GM21367 (cell line): ENCODE results near the gene BEND5.

Source experiments
- ATAC-seq: cut with Tn5 transposase; IDR thresholded peaks from one replicate; pipeline ENCODE4 v1.9.1; 2021; ENCODE audit not compliant: unreplicated experiment

The BEND5 gene, protein sequence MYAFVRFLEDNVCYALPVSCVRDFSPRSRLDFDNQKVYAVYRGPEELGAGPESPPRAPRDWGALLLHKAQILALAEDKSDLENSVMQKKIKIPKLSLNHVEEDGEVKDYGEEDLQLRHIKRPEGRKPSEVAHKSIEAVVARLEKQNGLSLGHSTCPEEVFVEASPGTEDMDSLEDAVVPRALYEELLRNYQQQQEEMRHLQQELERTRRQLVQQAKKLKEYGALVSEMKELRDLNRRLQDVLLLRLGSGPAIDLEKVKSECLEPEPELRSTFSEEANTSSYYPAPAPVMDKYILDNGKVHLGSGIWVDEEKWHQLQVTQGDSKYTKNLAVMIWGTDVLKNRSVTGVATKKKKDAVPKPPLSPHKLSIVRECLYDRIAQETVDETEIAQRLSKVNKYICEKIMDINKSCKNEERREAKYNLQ

DNA sequence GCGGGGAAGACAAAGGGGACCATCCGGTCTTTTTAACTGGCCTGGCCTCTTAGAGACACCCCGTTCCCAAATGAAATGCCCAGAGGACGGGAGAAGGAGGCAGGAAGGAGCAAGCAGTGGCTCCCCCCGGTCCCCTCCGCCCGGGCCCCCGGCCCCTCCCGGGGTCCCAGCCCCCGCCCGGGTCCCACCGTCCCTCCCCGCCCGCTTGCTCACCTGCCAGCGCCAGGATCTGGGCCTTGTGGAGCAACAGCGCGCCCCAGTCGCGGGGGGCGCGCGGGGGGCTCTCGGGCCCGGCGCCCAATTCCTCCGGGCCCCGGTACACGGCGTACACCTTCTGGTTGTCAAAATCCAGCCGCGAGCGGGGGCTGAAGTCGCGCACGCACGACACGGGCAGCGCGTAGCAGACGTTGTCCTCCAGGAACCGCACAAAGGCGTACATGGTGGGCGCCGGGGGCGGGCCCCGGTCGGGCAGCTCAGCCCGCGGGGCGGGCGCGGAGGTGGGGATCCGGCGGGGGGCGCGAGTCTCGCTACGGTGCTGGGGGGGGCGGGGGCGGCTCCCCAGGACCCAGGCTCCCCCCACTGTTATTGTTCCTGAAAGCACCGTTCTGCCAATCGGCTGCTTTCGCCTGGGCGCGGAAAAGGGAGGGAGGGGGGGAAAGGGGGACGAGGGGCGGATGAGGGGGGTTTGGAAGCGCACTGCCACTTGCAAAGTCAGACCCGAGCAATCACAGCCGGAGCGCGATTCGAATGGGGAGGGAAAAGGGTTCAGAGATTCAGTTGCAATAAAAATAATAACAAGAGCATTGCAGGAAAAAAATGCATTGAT lies at the start of gene BEND5:
BEND5 (minus strand) TSS at position 499 of the 826 bp plus-strand sequence; CDS start at position 439, 60 bp downstream.
- ATAC-seq: no peak

DNA sequence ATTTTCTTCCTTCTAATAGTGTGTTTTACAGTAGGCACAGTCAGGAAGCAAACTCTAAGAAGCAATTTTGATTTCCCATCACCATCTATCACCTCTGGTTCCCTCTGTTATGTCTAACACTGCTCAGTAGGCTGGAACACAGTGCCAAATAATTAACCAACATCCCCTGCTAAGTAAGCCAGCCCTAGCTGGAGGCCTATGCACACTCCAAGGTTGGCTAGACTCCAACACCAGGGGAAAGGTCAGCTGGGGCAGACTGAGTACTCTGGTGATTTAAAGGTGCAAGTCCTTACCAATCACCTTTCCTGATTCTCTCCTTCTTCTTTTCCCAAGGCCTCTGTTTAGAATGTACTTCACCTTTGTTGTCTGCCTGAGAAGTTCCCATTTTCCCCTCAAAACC lies 46.5 kb upstream of the BEND5 start:
- no peak for ATAC-seq

GRCh38 chr1:48820491-48820890 lies 43.8 kb upstream of the BEND5 start:
- ATAC-seq: no peak

- ATAC-seq: peak; percentile 86
These were observed 40.9 kb upstream of the BEND5 start for GRCh38 chr1:48817505-48818114.

DNA sequence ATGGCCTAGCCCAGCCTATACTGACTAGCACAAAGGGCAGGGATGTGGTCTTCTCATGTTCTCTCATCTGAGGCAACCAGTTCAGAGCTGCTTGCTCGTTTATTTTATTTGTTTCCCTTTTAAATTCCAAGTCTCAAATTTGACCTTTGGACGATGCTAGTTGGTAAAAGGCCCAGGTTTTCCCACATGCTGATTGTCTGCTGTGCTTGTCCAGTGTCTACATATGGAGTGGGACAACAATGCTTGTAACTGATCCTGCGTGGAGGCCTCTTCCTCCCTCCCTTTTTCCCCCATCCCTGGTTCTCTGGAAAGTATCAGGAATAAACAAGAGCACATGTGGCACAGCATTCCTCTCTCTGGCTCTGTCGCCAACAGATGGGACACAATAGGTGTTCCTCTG lies 34.0 kb upstream of the BEND5 start:
- ATAC-seq: no peak

- ATAC-seq: no peak
These were observed 31.8 kb upstream of the BEND5 start for GRCh38 chr1:48808496-48808895.

DNA sequence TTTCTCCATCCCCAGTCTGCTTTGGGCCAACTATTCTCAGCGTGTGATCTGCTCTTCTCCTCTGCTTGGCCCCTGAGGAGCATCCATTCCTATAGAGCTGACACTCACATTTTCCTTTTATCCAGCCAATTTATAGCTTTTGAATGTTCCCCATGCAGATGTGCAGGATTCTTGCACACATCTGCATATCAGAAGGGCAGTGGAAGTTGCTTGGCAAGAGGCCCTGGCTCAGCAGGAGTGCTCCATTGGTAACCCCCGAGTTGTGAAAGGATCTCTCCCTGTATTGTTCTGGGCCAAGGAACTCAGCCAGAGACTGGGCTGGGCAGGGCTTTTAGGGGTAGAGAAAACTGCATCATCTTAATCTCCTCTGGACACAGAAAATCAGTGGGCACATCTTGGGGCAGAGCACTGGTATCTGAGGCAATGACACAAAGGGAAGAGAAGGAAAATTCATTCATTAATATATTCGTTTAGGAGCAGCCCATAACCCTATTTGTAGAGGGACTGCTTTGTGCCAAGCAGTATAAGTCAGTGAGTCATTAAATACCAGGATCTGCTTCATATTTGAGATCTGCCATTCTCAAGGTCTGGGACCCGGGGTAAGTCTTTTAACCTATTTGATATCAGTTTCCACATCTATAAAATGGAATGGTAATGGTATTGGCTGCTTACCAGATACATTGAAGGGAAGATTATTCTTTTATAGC lies 31.0 kb upstream of the BEND5 start:
- ATAC-seq: no peak

DNA sequence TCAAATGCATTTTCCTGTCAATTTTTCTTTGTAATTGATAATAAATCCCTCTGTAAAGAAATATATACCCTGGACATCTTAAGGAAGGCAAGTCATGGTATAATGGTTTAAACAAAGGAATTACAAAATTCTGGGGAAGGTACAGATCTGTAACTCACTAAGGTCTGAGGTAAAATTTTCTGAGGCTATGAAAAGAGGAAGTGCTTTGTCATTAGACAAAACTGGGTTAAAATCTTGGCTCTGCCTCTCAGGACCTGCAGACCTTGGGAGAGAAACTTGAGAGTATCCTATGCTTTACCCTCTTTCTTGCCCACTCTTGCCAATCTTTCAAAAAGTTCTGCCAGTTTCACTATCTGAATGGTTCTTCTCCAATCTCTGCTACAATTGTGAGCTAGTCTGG lies 26.8 kb upstream of the BEND5 start:
- no peak for ATAC-seq

- ATAC-seq: no peak
These were observed 18.1 kb upstream of the BEND5 start for GRCh38 chr1:48794816-48795215.

DNA sequence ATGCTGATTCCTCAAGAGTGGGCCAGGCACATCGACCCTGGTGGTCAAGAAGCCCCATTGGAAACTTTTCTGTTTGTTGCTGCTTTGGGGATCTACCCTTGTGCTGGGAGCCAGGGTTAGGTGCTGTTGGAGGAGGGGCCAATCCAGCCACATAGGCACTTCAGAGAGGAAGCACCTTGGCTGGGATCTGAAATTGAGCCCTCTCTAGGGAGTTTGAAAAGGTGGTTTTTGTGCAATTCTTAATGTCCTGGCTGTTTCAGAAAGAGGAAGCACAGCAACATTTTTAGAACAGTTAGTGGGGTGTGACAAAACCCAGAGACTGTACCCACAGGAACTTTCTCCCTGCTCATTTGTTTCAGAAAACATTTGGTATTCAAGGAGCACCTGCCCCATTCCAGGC lies 17.2 kb upstream of the BEND5 start:
- ATAC-seq: peak; percentile 84

GRCh38 chr1:48792961-48793360 lies 16.3 kb upstream of the BEND5 start:
- ATAC-seq: no peak

- no peak for ATAC-seq
These were observed 13.7 kb upstream of the BEND5 start for GRCh38 chr1:48790397-48790796.

DNA sequence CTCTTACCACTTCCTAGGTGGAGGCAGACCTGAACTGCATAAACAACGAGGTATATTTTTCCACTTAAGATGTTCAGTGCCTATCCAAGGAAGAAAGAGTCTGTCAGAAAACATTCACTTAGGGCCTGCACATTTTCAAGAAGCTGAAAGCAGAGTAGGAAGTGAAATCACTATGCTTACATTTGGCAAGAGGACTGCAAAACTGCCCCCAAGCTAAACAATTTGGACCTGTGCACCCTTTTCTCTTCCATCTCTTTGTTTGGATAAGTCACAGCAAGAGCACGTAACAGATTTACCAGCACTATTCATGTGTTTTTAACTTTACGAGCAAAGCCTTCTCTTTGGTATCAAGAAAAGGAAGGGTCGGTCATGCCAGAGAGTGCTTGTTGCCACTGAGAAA lies 13.2 kb upstream of the BEND5 start:
- no peak for ATAC-seq

DNA sequence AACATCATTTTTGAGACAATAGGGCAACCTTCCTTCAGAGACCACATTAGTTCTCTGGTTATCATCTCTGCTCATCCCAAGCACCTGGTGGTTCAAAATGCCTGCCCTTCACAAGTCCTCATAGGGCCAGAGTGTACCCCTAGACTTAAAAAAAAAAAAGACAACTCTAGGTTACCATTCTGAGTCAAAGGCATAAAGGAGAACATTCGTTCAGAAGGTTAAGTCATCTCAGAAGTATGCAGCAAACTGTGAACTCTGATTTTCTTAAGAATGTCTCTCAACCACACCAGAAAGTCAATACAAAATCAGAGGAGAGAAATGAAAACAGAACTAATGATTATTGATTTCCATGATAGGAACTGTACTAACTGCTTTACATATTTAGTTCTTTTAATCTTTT lies 9.2 kb upstream of the BEND5 start:
- no peak for ATAC-seq

- ATAC-seq: no peak
These were observed 7.6 kb upstream of the BEND5 start for GRCh38 chr1:48784301-48784700.

DNA sequence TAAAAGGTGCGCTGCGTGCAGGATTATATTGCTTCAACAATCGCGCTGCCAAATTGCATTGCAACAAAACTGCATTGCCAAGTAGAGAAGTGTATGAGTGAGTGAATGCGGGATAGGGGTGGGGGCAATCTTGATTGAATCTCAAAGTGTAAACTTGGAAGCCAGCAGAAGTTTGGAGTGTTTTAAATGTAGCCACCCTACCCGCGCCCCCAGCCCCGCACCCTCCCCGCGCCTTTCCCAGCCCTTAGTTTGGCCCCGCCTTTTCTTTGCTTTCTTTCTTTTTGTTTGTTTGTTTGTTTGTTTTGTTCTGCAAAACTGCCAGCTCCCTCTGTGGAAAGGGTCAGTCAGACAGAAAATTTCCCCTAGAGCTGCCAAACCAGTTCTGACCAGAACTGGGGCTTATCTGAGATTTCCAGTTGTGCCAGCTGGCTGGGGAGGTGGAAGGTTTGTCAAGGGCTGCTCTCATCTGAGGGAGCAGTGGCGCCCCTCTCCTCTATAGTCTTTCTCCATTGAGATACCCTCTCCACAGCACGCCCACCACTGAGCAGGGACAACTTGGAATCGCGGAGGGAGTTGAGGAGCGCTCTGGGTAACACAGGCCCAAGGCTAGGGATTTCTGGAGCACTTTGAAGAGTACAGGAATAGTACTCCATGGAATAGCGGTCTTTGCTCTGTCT lies 666 bp upstream of the BEND5 start:
- ATAC-seq: no peak

GRCh38 chr1:48775831-48776392 lies 779 bp downstream of the BEND5 start:
- no peak for ATAC-seq

DNA sequence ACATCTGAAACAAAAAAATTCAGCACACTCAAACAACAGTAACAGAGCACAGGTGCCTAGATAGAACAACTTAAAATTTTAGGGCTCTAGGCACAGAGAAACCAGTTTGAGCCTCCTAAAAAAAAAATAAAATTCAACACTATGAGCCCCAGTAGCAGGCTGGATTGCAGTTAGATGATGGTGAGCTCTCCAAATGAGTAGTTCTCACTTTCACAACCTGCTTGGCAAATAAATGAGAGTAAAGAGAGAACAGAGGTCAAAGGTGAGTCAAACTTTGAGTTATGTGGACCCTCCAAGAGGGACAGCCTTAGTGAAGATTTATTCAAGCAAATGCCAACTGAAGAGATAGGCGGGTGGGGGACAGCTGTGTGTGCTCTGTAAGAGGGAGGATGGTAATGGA lies 3.6 kb downstream of the BEND5 start:
- ATAC-seq: no peak

- no peak for ATAC-seq
These were observed 4.5 kb downstream of the BEND5 start for GRCh38 chr1:48772211-48772610.

- ATAC-seq: no peak
These were observed 5.1 kb downstream of the BEND5 start for GRCh38 chr1:48771561-48771960.
